GM19240 (cell line): ENCODE data around the gene MTHFD1L.

Experiments
- DNase-seq: peaks from one replicate; pipeline ENCODE4 v3.0.0; 2011; ENCODE audit warnings: low spot score; ENCODE audit not compliant: insufficient read length

The MTHFD1L gene

DNA sequence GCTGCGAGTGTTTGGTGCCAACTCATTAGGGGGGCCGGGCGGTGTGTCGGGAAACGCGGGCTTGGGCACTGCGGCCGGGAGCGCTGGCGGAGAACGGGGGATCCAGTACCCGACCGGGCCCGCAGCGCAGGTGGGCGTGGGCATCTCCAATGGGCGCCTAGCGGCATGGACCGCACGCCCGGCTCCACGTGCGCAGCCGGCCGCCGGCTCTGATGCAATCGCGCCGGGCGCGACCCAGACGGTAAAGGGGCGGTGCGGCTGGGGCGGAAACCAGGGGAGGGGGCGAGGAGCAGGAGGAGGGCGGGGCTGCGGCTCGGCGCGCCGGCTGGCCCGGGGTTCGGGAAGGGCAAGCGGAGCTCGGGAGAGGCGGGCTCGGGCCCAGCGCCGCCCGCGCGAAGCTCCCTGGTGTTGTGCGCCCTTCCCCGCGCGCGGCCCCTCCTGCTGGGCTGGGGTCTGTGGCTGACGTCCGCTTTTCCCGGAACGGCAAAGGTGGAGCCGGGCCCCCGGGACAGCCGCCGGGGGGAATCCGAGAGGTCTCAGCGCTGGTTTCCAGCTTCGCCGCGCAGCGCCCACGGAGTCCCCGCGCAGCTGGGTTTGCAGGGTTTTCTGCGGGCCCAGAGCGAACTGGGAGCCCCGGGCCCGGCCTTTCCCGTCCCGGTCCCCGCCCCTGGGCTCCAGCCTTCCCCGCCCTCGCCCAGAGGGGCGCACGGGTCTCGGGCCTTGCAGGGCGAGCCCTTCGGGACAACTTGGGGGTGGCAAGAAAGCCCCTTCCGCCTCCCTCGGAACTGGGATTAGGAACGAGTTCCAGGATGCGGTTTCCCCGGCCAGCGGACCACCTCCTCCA, 867 bp downstream of the MTHFD1L start:
- DNase-seq = peak; percentile 67

DNA sequence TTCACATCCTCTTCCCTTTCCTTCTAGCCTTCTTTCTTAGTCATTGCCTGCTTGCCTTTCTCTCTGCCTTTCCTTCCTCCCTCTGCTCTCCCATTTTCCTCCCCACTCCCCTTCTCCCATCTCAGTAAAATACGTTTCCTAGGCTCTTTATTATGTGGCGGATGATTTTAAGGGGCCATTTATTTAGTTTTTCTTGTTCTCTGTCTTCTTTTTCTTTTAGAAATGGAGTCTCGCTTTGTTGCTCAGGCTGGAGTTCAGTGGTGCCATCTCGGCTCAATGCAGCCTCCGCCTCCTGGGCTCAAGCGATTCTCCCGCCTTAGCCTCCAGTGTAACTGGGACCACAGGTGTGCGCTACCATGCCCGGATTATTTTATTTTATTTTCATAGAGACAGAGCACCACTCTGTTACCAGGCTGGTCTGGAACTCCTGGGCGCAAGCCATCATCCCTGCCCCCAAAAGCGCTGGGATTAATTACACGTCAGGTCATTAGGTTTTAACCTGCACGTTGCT, 1.5 kb downstream of the MTHFD1L start:
- no peak for DNase-seq

DNA sequence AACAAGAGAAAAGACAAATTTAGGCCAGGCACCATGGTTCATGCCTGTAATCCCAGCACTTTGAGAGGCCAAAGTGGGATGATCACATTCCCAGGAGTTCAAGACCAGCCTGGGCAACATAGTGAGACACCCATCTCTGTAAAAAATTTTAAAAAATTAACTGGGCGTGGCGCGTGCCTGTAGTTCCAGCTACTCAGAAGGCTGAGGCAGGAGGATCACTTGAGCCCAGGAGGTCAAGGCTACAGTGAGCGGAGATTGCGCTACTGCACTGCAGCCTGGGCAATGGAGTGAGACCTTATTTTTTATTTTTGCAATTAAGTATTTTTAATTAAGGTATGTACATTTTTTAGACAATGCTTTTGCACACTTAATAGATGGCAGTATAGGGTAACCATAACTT, 3.3 kb downstream of the MTHFD1L start:
- DNase-seq = no peak

DNA sequence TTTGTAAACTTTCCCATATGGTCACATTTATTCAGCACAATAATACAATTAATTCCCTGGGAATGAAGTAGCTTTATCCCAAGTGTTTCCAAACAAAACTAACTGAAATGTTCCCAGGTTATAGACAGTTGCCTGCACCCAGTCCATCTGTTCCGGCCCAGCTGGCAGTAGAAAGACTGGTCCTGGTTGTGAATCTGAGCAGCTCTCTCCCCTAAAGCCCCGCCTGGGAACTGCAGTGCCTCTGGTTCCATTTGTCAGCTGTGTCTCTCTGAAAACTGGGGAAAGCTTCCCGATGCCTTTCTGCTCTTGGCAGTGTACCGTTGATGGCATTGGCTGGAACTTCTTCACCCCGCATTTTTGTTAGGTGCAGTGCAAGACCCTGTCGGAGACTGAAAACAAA, 8.7 kb downstream of the MTHFD1L start:
- DNase-seq = no peak

DNA sequence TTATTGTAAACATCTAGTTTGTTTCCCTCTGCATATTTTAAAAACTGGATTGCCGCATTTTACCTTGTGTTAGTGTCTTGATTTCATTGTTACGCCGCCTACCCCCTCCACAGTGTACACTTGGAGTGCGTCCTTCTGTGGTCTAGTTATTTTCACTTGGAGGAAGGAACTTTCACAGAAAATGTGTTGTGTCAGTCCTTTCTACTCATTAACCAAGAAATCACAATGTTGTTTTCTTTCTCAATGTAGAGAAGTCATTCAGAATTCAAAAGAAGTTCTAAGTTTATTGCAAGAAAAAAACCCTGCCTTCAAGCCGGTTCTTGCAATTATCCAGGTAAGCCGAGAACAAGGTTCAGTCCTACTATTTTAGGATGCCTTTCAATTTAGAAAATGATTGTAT, 10.3 kb downstream of the MTHFD1L start:
- no peak for DNase-seq

DNA sequence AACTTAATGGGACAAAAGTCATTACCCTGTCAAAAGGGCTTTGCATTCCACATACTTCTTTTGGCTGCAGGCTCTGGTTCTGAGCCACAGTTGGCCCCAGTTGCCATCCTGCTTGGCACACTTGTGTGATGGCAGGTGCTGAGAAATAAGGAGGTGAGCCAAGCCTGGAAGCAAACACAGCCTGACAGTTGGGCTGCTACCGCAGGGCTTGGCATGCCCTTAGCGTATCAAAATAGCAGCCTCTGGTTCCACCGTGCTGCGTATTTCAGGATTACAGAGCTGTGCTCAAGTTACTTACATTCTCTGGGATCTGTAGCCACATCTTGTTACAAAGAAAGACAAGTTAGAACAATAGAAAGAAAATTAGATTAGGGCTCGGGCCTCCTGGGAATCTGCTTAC, 11.1 kb downstream of the MTHFD1L start:
- DNase-seq = no peak

DNA sequence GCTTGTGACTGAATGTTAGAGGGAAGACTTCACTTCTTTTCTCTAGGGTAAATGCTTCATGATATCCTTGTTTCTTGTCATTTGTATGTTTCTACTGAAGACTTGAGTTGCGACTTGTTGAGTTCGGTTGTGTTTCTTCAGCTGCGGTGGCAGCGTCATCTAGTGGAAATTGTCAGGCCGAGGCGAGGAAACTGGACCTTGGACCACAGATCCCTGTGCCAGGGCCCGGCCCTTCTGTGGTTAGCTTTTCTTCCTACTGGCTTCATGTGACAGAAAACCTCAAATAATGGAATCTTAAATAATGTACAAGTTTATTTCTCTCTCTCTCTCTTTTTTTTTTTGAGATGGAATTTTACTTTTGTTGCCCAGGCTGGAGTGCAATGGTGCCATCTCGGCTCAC, 12.4 kb downstream of the MTHFD1L start:
- no peak for DNase-seq

DNA sequence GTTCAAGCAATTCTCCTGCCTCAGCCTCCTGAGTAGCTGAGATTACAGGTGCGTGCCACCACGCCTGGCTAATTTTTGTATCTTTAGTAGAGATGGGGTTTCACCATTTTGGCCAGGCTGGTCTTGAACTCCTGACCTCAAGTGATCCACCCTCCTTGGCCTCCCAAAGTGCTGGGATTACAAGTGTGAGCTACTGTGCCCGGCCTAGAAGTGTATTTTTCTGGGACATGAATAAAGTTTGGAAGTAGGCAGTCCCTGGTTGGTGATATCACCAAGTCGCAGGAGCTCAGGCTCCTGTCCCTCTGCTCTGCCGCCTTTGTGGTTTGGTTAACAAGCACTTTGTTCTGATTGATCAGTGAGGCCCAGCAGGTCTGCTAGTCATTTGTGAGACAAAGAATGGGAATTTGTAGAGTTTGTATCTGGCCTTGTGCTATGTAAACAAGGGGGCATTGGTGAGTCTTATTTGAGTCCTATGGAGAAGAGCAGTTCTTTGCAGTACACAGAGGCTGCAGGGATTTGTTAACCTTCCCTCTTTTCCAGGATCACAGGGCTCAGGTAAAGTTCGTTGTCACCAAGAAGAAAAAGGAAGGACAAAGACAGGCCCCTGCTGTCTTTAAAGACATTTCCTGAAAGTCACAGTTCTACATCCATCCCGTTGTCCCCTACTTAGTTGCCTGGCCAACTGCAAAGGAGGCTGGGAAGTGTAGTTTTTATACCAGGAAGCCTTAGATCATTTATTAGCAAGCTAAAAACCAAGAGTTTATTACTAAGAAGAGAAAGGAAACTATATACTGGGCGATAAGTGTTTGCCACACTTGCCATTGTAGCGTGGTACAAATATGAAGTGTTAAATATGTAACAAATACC, 13.1 kb downstream of the MTHFD1L start:
- no peak for DNase-seq

DNA sequence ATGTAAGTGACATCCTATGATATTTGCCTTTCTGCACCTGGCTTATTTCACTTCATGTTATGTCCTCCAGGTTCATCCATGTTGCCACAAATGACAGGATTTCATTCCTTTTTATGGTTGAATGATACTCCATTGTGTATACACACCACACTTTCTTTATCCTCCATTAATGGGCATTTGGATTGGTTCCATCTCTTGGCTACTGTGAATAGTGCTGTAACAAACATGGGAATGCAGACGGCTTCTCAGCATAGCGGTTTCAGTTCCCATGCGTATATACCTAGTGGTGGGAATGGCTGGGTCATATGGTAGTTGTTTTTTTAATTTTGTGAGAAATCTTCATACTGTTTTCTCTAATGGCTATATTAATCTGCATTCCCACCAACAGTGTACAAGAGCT, 14.8 kb downstream of the MTHFD1L start:
- no peak for DNase-seq

DNA sequence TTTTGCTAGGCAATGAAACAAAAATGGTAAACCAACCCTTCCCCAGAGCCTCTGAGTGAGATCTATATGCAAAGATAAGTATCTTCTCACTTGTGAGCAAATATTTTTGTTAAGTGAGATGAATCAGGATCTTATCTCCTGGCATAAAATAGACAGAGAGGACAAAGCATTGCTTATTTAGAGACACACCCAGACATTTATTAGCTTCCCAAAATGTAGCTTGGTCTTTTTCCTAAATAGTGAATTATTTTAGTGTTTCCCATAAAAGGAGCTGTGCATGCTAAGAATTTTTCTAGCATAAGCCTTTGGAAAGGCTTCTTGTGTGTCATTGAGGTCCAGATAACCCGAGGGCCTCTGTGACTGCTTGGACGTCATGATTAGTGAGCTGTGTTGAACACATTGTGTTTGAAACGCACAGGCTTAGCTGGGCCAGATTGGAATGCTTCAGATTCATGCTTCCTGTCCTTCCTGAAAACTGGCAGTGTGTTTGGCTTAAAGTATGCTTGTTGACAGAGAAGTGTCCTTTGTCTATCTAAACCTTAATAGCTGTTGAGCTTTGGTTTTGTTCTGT, 16.5 kb downstream of the MTHFD1L start:
- no peak for DNase-seq

DNA sequence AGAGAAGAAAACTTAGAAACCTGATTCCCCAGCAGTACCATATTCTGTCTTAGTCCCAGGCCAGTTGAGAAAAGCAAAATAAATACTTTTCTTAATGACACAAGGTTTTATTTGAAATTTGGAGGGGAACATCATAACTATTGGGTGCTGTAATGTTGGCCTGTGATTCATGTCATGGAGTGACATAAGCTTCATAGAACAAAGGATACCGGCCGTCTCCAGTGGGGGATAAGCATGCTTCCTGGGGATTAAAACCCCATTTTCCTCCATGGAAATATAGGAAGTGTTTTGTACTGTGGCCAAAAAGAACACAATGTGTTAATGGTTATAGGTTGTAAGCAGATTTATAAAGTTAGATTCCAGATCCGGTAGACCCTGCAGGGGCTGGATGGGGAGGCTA, 18.0 kb downstream of the MTHFD1L start:
- DNase-seq = no peak

DNA sequence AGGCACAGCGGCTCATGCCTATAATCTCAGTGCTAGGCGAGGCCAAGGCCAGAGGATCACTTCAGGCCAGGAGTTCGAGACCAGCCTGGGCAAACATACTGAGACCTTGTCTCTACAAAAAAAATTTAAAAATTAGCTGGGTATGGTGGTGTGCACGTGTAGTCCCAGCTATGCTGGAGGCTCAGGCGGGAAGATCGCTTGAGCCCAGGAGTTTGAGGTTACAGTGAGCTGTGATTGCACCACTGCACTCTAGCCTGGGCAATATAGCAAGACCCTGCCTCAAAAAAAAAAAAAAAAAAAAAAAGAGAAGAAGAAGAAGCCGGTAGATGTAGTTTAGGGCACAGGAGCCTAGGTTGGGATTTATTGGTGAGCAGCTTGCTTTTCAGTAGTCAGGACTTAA, 20.7 kb downstream of the MTHFD1L start:
- DNase-seq = no peak

DNA sequence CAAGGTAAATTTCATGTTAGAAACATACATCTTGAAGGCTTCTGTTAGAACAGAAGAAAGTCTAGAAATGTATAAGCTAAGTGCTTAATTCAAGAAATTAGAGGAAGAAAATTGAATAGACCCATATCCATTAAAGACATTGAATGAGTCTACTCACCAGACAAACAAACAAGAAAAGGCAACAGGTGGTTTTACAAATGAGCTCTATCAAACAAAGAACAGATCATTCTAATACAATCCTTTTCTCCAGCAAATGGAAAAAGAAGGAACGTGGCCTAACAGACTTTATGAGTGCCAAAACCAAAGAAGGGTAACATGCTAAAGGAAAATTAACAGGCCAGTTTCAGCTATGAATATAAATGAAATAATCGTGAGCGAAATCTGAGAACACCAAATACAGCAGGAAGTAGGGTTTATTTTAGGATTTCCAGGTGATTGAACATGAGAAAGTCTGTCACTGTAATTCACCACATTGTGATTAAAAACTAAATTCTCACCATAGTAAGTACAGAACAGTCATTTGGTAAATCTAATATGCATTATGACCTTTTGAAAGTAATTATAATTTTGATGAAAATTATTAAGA, 22.6 kb downstream of the MTHFD1L start:
- DNase-seq = no peak

DNA sequence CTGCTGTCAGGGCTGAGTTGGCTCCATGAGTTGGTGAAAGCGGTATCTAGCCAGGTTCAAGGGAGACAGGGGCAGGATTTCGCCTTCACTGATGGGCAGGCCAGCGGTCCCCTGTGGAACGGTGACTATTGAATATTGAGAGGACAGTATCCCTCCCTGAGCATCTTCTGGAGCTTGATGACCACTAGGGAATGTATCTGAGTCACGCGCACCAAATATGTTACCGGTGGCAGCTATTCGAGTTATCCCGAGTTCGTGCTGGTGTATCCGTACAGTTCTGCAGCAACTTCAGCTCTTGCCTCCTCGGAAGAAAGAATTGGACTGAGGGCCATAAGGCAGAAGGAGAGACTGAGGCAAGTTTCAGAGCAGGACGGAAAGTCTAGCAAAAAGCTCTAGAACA, 24.8 kb downstream of the MTHFD1L start:
- no peak for DNase-seq

DNA sequence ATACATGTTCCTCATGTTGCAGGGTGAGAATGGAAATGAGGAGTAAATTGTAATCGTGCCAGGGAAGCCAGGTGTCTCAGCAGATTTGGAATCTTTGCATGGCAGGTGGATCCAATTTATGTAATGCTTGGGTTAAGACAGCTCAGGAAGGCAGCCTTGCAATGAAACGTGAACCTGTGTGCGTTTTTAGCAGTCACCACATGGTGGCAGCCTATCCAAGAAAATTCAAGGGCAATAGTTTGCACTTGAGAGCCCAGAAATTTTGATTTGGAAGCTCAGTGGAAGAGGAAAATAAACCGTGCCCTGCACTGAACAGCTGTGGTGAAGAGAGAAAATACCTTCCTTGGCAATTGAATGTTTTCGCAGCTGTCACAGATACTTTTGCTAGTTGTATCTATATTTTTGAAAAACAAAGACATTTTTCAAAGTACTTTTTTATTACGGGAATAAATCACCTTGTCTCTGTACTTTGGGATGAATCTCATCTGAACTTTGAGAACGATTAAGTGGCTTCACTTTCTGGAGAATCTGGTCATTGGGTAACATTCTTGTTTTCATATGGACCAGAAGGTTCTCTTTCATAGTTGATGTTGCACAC, 26.5 kb downstream of the MTHFD1L start:
- DNase-seq = no peak

DNA sequence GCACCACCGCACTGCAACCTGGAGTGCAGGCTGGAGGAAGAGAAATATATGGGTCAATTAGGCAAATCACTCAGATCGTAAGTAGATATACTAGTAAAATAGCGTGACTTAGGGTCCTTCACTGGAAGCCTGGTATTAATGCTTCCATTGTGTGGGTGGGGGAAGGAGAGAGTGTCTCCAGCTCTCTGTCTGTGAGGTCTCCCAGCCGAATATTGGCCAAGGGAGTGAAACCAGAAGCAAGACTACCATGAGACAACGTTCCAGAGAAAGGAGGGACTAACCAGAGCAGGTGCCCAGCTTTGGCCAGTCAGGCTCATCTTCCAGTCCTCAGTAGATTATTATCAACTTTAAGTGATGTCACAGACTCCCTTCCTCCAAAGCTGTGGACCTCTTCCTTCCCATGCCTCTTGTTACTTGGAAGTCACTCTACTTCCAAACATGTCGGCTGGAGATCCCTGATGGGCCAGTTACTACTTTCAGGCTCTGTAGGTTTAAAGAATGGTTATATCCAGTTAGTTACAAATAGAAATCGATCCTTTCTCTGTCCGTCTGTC, 28.8 kb downstream of the MTHFD1L start:
- no peak for DNase-seq

DNA sequence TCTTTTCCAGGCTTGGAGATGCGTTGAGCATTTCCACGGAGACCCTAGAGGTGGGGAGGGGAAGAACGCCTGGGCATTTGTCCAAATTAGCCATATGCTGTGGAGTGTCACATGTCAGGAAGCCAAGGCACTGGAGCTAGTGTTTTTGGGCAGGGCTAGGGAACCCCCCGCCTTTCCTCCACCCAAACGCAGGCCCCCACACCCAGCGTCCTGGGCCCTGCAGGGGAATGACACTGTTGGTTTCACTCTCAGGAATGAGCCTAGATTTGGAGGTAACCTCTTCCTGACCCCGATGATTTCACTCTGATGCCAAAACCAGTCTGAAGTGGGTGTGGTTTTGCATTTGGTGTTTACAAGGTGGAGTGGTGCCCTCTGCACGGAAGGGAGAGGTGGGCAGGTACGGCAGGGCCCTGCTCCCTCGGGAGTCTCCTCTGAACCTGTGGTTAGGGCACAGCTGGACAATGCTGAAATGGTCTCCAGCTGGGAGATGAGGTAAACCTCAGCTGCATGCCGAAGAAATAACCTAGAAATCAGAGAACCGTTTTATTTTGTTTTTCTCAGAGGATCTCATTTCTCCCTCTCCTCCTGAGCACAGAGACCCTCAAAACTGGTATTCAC, 29.5 kb downstream of the MTHFD1L start:
- DNase-seq = no peak

DNA sequence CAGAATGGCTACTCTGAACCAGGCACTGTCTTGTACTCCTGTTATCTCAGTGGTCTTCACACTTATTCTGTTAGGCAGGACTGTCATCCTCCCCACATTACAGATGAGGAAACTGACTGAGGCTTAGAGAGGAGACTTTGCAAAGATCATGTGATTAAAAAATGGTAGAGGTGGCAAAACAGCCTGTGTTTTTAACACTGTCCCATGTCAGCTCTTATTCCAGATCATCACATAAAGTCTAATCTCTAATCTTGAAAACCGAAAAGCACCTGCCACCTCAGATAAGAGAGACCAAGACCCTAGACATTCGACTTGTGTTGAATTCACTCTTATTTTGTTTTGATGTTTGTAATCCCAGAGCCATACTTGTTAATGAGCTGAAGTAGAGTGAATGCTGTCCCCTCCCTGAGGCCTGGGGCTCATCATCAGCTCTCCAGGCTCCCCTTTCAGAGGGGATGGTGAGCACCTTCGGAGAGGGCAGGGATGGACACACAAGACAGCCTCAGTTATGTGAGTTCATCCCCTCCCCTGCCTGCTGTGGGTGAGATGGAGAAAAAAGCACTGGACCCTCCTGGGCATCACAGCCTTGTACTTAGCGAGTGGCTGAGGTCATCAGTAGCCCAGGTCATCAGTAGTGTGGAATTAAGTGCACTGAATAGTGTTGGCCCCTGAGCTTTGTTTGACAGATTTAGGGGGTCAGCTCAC, 30.6 kb downstream of the MTHFD1L start:
- DNase-seq = no peak

DNA sequence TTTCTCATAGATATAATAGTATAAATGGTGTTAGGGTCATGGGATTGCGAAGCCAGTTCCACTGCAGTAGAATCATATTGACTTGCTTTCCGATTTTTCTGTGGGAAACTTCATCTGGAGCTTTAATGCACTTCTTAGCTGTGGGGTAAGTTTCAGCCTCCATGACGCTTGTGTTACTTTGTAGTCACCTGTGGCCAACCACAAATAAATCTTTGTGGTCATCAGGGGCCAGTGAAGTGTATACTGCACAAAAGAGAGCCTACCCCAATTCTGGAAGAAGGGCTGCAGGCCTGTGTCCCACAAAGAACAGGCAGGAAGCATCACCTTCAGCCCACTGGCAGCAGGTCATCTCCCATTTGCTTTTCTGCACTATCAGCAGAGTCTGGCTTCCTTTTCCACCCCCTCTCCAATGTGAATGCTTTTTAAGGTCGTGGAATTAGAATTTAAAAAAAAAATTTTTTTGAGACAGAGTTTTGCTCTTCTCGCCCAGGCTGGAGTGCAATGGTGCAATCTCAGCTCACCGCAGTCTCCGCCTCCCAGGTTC, 32.0 kb downstream of the MTHFD1L start:
- DNase-seq = no peak
